SU-DHL-6 (cell line): ENCODE data around the gene CALN1.

Experiments used
- H2AFZ ChIP-seq: fragments of 200-600 bp; sonication (generic); 2 replicates; pipeline ENCODE4 v1.6.1; 2014; ENCODE audit warnings: low read depth, mild to moderate bottlenecking, moderate library complexity, mixed read lengths, antibody characterized with exemption, low read length; ENCODE audit not compliant: severe bottlenecking
- H3F3A ChIP-seq: fragments of 200-600 bp; shearing (Covaris generic); 2 replicates; pipeline ENCODE4 v1.6.0; 2016; ENCODE audit warnings: antibody characterized with exemption, mild to moderate bottlenecking; ENCODE audit not compliant: insufficient read depth
- H3K27ac ChIP-seq: fragments of 200-600 bp; sonication (generic); 2 replicates; pipeline ENCODE4 v1.5.1; 2016; ENCODE audit warnings: low read depth, mild to moderate bottlenecking, low read length, moderate library complexity, mixed read lengths
- H3K27me3 ChIP-seq: fragments of 200-600 bp; sonication (generic), shearing (Covaris generic); 2 replicates; pipeline ENCODE4 v1.6.0; 2014; ENCODE audit warnings: mild to moderate bottlenecking, low read length
- H3K36me3 ChIP-seq: fragments of 200-600 bp; sonication (generic); 2 replicates; pipeline ENCODE4 v1.6.1; 2014; ENCODE audit warnings: mild to moderate bottlenecking, low read length, mixed read lengths
- H3K4me2 ChIP-seq: fragments of 300-600, 200-600 bp; shearing (Covaris generic), sonication (generic); 2 replicates; pipeline ENCODE4 v1.6.0; 2014; ENCODE audit warnings: low read length, low read depth, mild to moderate bottlenecking; ENCODE audit not compliant: poor library complexity, severe bottlenecking
- H3K4me3 ChIP-seq: fragments of 200-600 bp; sonication (generic); 2 replicates; pipeline ENCODE4 v1.5.1; 2014; ENCODE audit warnings: antibody characterized with exemption, low read length, mild to moderate bottlenecking, mixed read lengths; ENCODE audit not compliant: insufficient read depth, poor library complexity, severe bottlenecking
- H3K79me2 ChIP-seq: fragments of 200-600 bp; sonication (generic); 2 replicates; pipeline ENCODE4 v1.6.1; 2014; ENCODE audit warnings: mild to moderate bottlenecking, low read length, moderate library complexity; ENCODE audit not compliant: insufficient read depth
- H3K9ac ChIP-seq: fragments of 200-600 bp; sonication (generic); 2 replicates; pipeline ENCODE4 v1.7.0; 2014; ENCODE audit warnings: mild to moderate bottlenecking, low read length
- H3K9me2 ChIP-seq: fragments of 200-600 bp; sonication (generic); replicated peaks from 2 replicates; pipeline ENCODE4 v1.6.1; 2014; ENCODE audit warnings: low read length; ENCODE audit not compliant: insufficient read depth
- H3K9me3 ChIP-seq: fragments of 200-600 bp; sonication (generic); 2 replicates; pipeline ENCODE4 v1.6.1; 2014; ENCODE audit warnings: low read length, mixed read lengths; ENCODE audit not compliant: insufficient read depth
- H4K20me1 ChIP-seq: fragments of 200-600 bp; sonication (generic); 2 replicates; pipeline ENCODE4 v1.6.1; 2014; ENCODE audit warnings: low read depth, mild to moderate bottlenecking, antibody characterized with exemption, low read length, moderate library complexity, mixed read lengths
- CTCF ChIP-seq: fragments of 200-600 bp; sonication (generic); IDR thresholded peaks from one replicate; pipeline ENCODE4 v1.5.1; 2017; ENCODE audit warnings: antibody characterized with exemption, mild to moderate bottlenecking, low read length, moderate library complexity; ENCODE audit not compliant: insufficient read depth, poor library complexity, severe bottlenecking
- EZH2phosphoT487 ChIP-seq: fragments of 200-600 bp; sonication (generic), shearing (Covaris generic); conservative IDR thresholded peaks from 2 replicates; pipeline ENCODE4 v1.6.1; 2018; ENCODE audit warnings: mild to moderate bottlenecking, antibody characterized with exemption, low read length, moderate library complexity, mixed read lengths

CALN1 gene

DNA sequence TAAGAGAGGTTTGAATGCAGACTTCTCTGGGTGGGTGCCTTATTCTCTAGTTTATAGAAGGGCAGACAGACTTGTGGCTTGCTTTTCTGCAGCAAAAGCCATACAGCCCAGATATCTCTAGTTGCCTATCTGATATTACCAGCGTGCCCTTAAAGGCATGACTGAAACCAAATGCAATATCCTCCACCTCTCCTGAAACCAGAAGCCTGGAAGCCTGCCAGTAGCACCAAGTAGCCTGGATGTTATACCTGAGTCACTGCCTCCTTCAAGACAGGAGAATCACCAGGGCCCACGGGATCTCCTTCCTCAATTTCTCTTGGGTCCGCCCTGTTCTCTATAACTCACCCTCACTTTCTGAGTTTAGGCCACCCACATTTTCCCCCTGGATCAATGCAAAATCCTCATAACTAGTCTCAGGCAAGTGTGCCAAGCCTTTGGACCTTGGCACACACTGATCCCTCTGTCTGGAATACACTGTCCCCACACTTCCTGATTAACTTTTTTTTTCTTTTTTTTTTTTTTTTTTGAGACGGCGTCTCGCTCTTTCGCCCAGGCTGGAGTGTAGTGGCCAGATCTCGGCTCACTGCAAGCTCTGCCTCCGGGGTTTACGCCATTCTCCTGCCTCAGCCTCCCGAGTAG lies 641.8 kb downstream of the CALN1 start:
- Histone ChIP-seq H3K9me3 (peaks cover 5% of the 10 kb centered on the region; the same call in 1 of the 2 replicates), H4K20me1 (no peaks in the 10 kb centered on the region), H3K9ac (no peak overlapping the region), H3K4me2 (no peak overlapping the region), H2AFZ (no peak overlapping the region), H3K36me3 (no peaks in the 10 kb centered on the region), H3F3A (no peaks in the 10 kb centered on the region), H3K79me2 (no peaks in the 10 kb centered on the region), H3K27ac (no peak overlapping the region), H3K9me2 (0 out of 2 replicates have a peak, but pooled peaks cover 3% of the 10 kb centered on the region), H3K27me3 (no peaks in the 10 kb centered on the region), H3K4me3 (no peak overlapping the region)
- TF ChIP-seq EZH2phosphoT487 (no peak), CTCF (no peak)

- H4K20me1 ChIP-seq: no peaks in the 10 kb centered on the region
- no peak for TF ChIP-seq CTCF
- TF ChIP-seq EZH2phosphoT487: no peak
- H3K9ac ChIP-seq: no peak overlapping the region
- no peaks in the 10 kb centered on the region for H3K79me2 ChIP-seq
- H3K9me2 ChIP-seq: 0 out of 2 replicates have a peak, but pooled peaks cover 3% of the 10 kb centered on the region
- H2AFZ ChIP-seq: no peak overlapping the region
- no peaks in the 10 kb centered on the region for H3K36me3 ChIP-seq
- H3K4me2 ChIP-seq: no peak overlapping the region
- H3K9me3 ChIP-seq: peaks cover 5% of the 10 kb centered on the region; the same call in 1 of the 2 replicates
- H3K27me3 ChIP-seq: no peaks in the 10 kb centered on the region
- H3F3A ChIP-seq: no peaks in the 10 kb centered on the region
- no peak overlapping the region for H3K4me3 ChIP-seq
- H3K27ac ChIP-seq: no peak overlapping the region
Measured at GRCh38 chr7:71769326-71769725, 642.8 kb downstream of the CALN1 start.

GRCh38 chr7:71768450-71768849 lies 643.7 kb downstream of the CALN1 start:
- Histone ChIP-seq H2AFZ (no peak overlapping the region), H3K9ac (no peak overlapping the region), H4K20me1 (no peaks in the 10 kb centered on the region), H3K36me3 (no peaks in the 10 kb centered on the region), H3K9me2 (0 out of 2 replicates have a peak, but pooled peaks cover 3% of the 10 kb centered on the region), H3K4me2 (no peak overlapping the region), H3K27me3 (no peaks in the 10 kb centered on the region), H3K27ac (no peak overlapping the region), H3F3A (no peaks in the 10 kb centered on the region), H3K4me3 (no peak overlapping the region), H3K79me2 (no peaks in the 10 kb centered on the region), H3K9me3 (peaks cover 4% of the 10 kb centered on the region; the same call in 1 of the 2 replicates)
- TF ChIP-seq EZH2phosphoT487 (no peak), CTCF (no peak)
